HG02870 (cell line): ENCODE measurements around the gene ZMIZ1.
A peak's percentile ranks its signal among the peaks of the same experiment; 100 is the strongest.

Source experiments
- ATAC-seq: cut with Tn5 transposase; IDR thresholded peaks from one replicate; pipeline ENCODE4 v1.9.1; 2021; ENCODE audit warnings: mild to moderate bottlenecking, moderate library complexity; ENCODE audit not compliant: unreplicated experiment

The ZMIZ1 gene

GRCh38 chr10:79224263-79224949, 155.6 kb downstream of the ZMIZ1 start:
- ATAC-seq: no peak

DNA sequence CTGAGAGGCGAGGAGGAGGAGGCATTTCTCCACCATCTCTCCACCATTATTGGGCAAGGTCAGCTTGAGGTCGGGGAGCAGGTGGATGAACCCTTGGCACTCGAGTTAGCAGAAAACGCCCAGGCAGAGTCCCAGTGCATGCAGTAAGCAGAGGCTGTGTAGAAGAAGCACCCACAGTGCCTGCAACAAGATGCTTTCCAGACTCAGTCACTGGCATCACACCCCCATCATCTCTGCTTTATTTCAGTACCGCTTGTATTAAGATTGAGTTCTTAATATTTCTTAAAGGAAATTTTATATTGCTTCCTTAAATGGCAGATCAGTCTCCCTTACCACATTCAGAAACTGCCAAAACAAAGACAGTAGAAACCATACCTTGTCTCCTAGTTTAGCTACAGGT, 156.2 kb downstream of the ZMIZ1 start:
- ATAC-seq: no peak

- ATAC-seq: no peak
Measured at GRCh38 chr10:79226391-79227245, 157.9 kb downstream of the ZMIZ1 start.

GRCh38 chr10:79229071-79229541, 160.3 kb downstream of the ZMIZ1 start:
- no peak for ATAC-seq

DNA sequence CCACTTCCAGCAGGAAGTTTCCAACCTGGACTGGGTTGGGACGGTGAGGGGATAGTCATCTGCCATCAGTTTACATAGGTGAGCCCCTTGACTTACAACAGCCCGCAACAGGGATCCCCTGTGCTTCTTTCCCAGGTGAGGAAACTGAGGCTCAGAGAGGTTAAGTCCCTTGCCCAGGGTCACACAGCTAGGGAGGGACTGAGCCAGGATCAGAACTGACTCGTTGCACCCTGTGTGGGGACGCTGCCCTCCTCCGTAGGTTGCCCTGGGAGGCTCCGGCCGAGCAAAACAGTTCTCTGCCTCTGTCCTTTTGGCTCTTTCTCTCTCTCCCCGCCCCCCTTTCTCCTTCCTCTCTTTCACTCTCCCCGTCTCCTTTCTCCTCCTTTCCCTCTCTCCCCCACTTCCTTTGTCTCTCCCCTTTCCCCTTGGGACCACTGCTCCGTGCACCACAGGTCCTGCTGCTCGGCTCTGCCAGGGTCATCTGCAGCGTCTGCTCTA, 161.1 kb downstream of the ZMIZ1 start:
- ATAC-seq: no peak

DNA sequence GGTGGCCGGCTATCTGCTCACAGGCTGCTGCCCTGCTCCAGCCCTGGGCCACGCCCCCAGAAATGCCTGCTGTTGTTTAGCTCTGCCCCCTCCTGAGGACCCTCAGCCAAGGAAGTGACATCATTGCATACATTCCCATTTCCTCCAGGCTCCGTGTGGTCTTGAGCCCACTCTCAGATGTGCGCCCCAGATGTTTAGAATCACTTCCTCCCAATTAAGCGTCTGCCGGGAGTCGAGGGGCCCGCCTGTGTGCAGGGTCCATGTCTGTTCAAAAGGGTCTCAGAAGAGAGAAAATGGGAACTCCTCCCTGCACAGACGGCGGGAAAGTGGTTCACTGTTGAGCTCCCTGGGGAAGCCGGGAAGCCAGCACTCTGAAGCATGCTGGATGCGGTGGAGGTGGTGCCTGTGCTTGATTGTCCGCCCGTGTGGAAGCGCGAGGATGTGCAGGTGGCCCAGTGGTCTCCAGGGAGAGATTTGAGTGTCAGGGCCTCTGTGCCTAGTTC, 161.6 kb downstream of the ZMIZ1 start:
- ATAC-seq: no peak

DNA sequence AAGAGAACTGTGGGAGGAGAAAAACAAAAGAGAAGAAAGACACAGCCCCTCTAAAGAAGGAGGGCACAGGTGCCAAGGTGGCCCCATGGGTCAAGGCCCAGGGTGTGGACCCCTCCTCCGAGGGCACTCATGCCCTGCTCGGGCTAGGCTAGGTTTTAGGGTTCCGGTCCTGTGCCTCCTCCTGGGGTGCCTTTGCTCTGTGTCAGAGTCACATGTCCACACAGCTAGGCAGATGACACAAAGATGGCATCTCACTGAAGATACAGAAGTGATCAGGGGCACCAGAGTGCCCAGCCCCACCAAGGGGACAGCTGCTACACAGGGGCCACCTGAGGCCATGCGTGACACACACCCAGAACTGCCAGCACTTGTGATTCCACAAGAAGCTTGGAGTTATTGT, 162.1 kb downstream of the ZMIZ1 start:
- no peak for ATAC-seq

- ATAC-seq: no peak
Measured at GRCh38 chr10:79231908-79232307, 163.1 kb downstream of the ZMIZ1 start.

GRCh38 chr10:79232864-79233263, 164.1 kb downstream of the ZMIZ1 start:
- ATAC-seq: no peak

DNA sequence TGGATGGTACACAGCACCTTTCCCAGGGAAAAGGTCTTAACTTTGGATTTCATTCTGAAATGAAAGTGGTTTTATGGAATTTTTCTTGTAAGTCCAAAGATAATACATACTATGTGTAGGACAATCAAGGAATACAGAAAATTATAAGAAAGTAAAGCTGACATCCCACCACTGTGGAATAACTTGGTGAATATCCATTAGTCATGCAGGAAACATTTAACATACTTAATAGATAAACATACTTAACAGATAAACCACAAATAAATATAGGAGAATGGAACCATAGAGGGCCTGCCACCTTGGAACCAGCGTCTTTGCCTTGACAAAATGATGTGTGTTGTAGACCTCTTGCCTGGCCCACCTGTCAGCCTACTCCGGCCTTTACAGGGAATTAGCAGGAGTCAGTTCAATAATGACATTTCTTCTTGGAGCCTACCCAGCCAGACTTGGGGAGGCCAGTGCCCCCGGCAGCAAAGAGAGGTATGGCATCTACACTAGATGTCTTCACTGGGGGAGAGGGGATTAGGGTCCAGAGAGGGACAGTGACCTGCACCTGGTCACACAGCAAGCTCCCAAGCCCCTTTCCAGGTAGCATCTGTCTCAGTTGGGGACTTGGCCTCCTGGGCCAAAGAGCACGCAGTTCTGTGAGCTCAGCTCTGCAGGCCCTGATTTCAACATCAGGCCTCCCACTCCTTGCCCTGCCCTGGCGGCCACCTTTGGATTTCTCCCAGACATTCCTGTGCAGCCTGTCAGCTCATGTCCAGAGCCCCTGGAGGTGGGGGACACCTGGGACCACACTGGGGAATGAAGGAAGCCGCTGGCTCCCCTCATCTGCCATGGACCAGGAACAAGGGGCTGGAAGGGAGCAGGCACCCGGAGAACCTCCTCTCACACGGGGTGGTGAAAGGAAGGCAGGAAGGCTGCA, 165.9 kb downstream of the ZMIZ1 start:
- no peak for ATAC-seq

- ATAC-seq: no peak
Measured at GRCh38 chr10:79235765-79236432, 167.1 kb downstream of the ZMIZ1 start.

DNA sequence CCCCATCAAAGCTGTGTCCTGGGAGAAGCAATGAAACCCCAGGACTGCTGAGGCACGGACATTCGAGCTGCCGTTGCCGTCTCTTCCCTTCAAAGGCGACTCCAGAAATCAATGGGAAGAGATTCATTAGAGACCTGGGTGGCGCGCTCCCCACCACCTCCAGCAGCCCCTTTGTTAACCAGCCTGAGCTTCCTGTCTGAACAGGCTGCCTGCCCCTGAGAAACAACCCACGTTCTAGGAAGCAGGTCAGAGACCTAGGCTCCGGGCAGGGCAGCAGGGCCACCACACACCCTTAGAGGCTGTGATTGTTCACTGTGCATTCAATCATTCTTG, 167.6 kb downstream of the ZMIZ1 start:
- no peak for ATAC-seq

DNA sequence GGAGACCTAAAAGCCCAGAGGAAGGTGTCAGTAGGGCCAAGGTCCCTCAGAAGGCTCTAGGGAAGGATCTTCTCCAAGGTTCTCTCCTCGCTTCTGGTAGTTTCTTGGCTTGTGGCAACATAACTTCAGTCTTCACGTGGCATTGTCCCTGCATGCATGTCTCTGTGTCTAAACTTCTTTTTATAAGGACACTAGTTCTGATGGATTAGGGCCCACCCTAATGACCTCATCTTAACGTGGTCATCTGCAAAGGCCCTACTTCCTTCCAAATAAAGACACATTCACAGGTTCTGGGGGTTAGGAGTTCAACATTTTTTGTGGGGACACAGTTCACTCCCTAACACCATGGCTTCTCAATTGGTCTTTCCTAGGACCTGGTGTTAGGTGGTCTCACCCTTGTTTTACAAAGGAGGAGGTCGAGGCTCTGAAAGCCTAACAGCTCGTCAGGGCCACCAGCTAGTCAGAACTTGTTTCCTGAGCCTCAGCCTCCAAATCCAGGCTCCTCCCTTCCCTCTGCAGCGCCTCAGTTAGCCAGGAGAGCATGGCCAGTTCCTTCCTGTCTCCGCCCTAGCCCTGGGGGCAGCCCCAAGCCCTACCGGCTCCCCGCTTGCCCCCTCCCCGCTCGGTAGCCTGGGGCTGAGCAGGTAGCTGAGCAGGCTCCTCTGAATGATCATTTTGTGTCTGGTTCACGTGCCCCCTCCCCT, 168.8 kb downstream of the ZMIZ1 start:
- no peak for ATAC-seq

GRCh38 chr10:79238158-79238520, 169.4 kb downstream of the ZMIZ1 start:
- no peak for ATAC-seq

GRCh38 chr10:79238606-79239005, 169.8 kb downstream of the ZMIZ1 start:
- ATAC-seq: no peak

- ATAC-seq: no peak
Measured at GRCh38 chr10:79239275-79239779, 170.6 kb downstream of the ZMIZ1 start.

- no peak for ATAC-seq
Measured at GRCh38 chr10:79239924-79240581, 171.3 kb downstream of the ZMIZ1 start.

DNA sequence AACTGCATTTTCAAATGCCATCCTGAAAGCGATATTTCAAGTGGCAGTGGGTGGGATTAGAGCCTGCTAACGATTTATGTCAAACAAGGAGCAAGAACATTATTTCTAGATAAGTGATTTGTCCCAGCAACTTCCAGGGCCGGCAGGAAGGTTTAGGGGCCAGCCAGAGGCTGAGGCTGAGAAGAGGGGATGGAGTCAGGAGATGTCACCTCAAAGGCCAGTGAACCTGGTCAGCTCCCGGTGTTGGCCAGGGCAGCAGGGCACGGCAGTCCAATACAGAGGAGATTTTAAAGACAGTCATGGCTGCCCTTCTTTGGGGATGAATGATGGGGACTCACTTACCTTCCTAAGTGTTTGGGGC, 172.8 kb downstream of the ZMIZ1 start:
- no peak for ATAC-seq

GRCh38 chr10:79241990-79242619, 173.3 kb downstream of the ZMIZ1 start:
- ATAC-seq: peak; percentile 25
